ENCODE data around the gene AGFG2. TPM values are rescaled to one million over a fixed set of nuclear protein-coding genes. Genes with fewer than 3 reads are reported as not detected.

Gene AGFG2
- total RNA-seq, 1 donor from 2014 or later = 37.6 TPM

DNA sequence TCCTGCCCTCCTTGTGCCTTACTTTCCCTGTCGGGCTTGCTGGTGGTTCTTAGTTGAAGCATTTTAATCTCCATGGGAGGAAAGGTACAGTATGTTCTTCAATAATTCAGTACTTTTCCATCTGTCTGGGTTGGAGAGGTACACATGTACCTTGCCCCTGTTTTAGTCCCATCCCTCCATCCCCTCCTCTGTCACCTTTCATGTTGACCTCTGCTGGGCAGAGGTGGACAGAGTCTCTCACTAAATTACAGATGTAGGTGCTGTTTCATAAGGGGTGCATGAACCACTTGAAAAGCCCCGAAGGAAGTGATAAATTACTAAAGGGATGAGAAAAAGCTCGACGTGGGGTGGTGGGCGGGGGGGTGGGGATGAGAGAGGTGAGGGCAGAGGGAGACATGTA lies 5.4 kb downstream of the AGFG2 start:
- no peak for DNase-seq (ENCODE audit: extremely low spot score in 2 of 2)
- TF ChIP-seq POLR2AphosphoS5 (IDR thresholded peaks at IDR 0.05; ENCODE audit: insufficient read depth in 1 of 2, low read depth in 1 of 2) (no peak), POLR2A (IDR thresholded peaks at IDR 0.05) (no peak)
- Histone ChIP-seq H3K4me1 (peaks cover 77% of the 10 kb centered on the region), H3K9me3 (no peaks in the 10 kb centered on the region), H3K27me3 (no peaks in the 10 kb centered on the region), H3K36me3 (peaks cover 0 to 4% of the 10 kb centered on the region in 2 donors), H3K4me3 (no peak overlapping the region), H3K27ac (peak overlapping the region; percentile 93)
- intact Hi-C loops (cut with DNase I) = loop anchor here (10.0 kb wide), 1 partner anchor 320 kb away; the partner anchor contains the start of gene TRIP6

DNA sequence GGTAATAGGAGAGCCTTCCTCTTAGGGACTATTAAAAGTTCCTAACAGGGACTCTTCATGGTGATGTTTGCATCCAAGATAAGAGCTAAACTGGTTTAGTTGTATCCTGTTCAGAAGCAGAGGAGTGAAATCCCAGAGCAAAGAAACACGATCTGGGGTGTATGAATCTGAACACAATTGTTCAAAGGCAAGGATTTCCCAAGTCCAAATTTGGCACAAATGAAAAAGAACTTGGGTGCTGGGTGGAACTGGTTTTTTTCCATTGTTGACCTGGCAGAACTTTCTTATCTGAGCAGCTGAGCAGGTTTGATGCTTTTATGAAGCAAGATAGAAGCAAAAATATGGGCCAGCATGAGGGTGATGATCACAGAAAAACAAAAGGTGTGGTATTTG lies 6.0 kb downstream of the AGFG2 start:
- peaks cover 71% of the 10 kb centered on the region for H3K4me1 ChIP-seq
- TF ChIP-seq POLR2AphosphoS5 (IDR thresholded peaks at IDR 0.05; ENCODE audit: insufficient read depth in 1 of 2, low read depth in 1 of 2) (peak in 1 of 2 donors; percentile 39), POLR2A (IDR thresholded peaks at IDR 0.05) (no peak)
- TF ChIP-seq, protein P1, sequence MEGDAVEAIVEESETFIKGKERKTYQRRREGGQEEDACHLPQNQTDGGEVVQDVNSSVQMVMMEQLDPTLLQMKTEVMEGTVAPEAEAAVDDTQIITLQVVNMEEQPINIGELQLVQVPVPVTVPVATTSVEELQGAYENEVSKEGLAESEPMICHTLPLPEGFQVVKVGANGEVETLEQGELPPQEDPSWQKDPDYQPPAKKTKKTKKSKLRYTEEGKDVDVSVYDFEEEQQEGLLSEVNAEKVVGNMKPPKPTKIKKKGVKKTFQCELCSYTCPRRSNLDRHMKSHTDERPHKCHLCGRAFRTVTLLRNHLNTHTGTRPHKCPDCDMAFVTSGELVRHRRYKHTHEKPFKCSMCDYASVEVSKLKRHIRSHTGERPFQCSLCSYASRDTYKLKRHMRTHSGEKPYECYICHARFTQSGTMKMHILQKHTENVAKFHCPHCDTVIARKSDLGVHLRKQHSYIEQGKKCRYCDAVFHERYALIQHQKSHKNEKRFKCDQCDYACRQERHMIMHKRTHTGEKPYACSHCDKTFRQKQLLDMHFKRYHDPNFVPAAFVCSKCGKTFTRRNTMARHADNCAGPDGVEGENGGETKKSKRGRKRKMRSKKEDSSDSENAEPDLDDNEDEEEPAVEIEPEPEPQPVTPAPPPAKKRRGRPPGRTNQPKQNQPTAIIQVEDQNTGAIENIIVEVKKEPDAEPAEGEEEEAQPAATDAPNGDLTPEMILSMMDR (IDR thresholded peaks at IDR 0.05) = no peak
- no peaks in the 10 kb centered on the region for H3K27me3 ChIP-seq
- H3K4me3 ChIP-seq = peak overlapping the region in 1 of 2 donors; percentile 9
- no peak for DNase-seq (ENCODE audit: extremely low spot score in 2 of 2)
- H3K9me3 ChIP-seq = no peaks in the 10 kb centered on the region
- peak overlapping the region; percentile 93 for H3K27ac ChIP-seq
- H3K36me3 ChIP-seq = peaks cover 0 to 10% of the 10 kb centered on the region in 2 donors
- intact Hi-C loops (cut with DNase I) = loop anchor here (10.0 kb wide), 1 partner anchor 320 kb away; the partner anchor contains the start of gene TRIP6

DNA sequence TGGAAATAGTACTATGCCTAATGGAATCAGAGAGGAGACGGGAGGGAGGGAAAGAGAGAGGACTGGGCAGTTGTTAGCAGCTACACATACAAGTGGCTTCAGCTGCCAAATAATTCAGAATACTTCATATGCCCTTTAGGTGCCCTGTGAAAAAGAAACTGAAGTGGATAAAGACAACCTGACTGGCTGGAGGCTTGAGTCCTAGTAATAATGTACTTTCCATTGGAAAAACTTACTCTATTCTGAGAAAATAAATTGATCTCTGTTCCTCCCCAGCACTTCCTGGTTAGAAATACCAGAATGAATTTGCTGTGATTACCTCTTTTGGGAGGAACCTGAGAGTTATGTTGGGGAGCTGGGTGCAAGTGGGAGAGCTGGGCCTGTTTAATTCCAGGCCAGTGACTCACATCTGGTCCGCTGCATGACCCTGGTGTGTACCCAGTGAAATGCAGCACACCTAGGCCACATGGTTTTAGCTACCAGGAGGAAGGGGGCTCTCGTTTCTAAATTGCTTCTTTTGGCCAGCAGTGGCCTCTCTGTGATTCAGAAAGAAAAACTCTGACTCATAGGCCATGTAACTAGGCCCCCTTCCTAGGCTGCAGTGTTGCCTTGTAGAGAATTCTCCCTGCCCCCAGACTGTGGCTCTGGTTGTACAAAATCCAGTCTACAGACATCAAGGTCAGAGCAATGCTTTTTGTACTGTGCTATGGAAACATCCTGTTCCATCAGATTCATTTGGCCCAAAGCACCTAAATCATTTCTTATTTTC lies 6.5 kb downstream of the AGFG2 start:
- no peaks in the 10 kb centered on the region for H3K9me3 ChIP-seq
- peaks cover 0 to 15% of the 10 kb centered on the region in 2 donors for H3K36me3 ChIP-seq
- H3K27ac ChIP-seq = peak overlapping the region; percentile 93
- no peak for DNase-seq (ENCODE audit: extremely low spot score in 2 of 2)
- TF ChIP-seq, protein P1 (IDR thresholded peaks at IDR 0.05) = no peak
- TF ChIP-seq POLR2AphosphoS5 (IDR thresholded peaks at IDR 0.05; ENCODE audit: insufficient read depth in 1 of 2, low read depth in 1 of 2) (peak in 1 of 2 donors; percentile 16), POLR2A (IDR thresholded peaks at IDR 0.05) (no peak)
- intact Hi-C loops (cut with DNase I) = loop anchor here (10.0 kb wide), 1 partner anchor 319 kb away; the partner anchor contains the start of gene TRIP6
- peak overlapping the region in 1 of 2 donors; percentile 9 for H3K4me3 ChIP-seq
- no peaks in the 10 kb centered on the region for H3K27me3 ChIP-seq
- H3K4me1 ChIP-seq = peaks cover 65% of the 10 kb centered on the region

DNA sequence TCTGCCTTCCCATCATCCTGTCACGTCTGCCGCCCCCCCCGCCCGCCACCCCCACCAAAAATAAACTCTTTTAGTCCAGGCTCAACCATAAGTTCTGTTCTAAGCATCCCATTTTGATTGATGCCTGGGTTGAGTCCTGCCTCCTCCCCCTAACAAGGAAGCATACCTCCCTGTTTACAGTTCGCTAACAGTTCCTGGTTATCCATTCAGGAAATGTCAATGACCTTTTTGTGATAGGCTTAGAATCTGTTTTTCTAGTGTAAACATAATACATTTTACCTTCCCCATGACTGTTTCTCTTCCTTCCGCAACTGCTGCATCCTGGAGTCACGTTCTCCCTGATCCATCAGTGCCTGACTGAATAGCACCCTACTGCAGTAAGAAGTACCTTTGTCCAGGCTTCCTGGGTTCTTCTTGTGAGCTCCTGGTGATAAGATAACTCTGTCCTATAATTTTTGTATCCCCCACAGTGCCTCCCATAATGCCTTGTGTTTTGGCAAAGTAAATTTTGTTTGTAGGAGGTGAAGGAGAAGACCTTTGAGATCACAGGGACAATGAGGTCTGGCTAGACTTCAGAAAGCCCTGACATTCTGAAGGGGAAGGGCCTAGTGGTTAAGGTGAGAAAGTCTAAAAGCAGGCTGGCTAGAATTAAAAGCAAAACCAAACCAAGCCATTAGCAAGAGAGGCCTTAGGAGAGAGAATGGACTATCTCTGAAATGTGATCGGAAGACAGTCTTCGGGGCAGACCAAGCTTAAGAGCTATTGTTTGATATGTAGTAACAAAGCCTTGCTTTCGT lies 7.3 kb downstream of the AGFG2 start:
- H3K4me1 ChIP-seq = peaks cover 61% of the 10 kb centered on the region
- TF ChIP-seq POLR2AphosphoS5 (IDR thresholded peaks at IDR 0.05; ENCODE audit: insufficient read depth in 1 of 2, low read depth in 1 of 2) (no peak), POLR2A (IDR thresholded peaks at IDR 0.05) (no peak)
- TF ChIP-seq, protein P1 (IDR thresholded peaks at IDR 0.05) = no peak
- H3K4me3 ChIP-seq = no peak overlapping the region
- peaks cover 0 to 16% of the 10 kb centered on the region in 2 donors for H3K36me3 ChIP-seq
- H3K27ac ChIP-seq = peak overlapping the region; percentile 93
- DNase-seq (ENCODE audit: extremely low spot score in 2 of 2) = no peak
- intact Hi-C loops (cut with DNase I) = loop anchor here (10.0 kb wide), 1 partner anchor 318 kb away; the partner anchor contains the start of gene TRIP6
- H3K9me3 ChIP-seq = no peaks in the 10 kb centered on the region
- no peaks in the 10 kb centered on the region for H3K27me3 ChIP-seq
